Panc1 (cell line): ENCODE results near the gene USP12. TPM values are rescaled to one million over a fixed set of nuclear protein-coding genes. Genes with fewer than 3 reads are reported as not detected.

Experiments
- ATAC-seq: fragments of 200-7000 bp; cut with Tn5 transposase; 2 replicates; pipeline ENCODE4 v1.9.1; 2020; ENCODE audit warnings: mild to moderate bottlenecking, moderate library complexity
- BruUV-seq: library from RNA; stranded (reverse); fragments of 400-500 nt; replicated peaks from 2 replicates; lab custom pipeline; 2021; lab: Mats Ljungman, UMichigan
- CTCF ChIA-PET: fragments of 300-600 bp; sonication (Branson Sonifier 250); formaldehyde crosslinking; loops from one replicate; lab custom pipeline; 2022; ENCODE audit warnings: antibody characterized with exemption; lab: Charles Lee
- POLR2A ChIA-PET: fragments of 300-600 bp; sonication (Branson Sonifier 250); formaldehyde crosslinking; loops from one replicate; lab custom pipeline; 2022; ENCODE audit warnings: antibody characterized with exemption; lab: Charles Lee
- DNase-seq: peaks from one replicate; pipeline ENCODE4 v3.0.0-alpha.2; 2010; ENCODE audit warnings: low read depth, low spot score
- H3K27ac ChIP-seq: 2 replicates; pipeline ENCODE4 v1.5.1; 2011; ENCODE audit warnings: mild to moderate bottlenecking, low read length, inconsistent platforms
- H3K27me3 ChIP-seq: fragments of 200-500 bp; sonication (Bioruptor generic); 2 replicates; pipeline ENCODE4 v1.6.0; 2014; ENCODE audit warnings: low read length, inconsistent platforms; ENCODE audit not compliant: control insufficient read depth, insufficient read depth
- H3K36me3 ChIP-seq: fragments of 200-500 bp; sonication (Bioruptor generic); 2 replicates; pipeline ENCODE4 v1.5.1; 2014; ENCODE audit warnings: inconsistent platforms, mild to moderate bottlenecking, low read length, moderate library complexity; ENCODE audit not compliant: control insufficient read depth, insufficient read depth
- H3K4me1 ChIP-seq: 2 replicates; pipeline ENCODE4 v1.5.1; 2011; ENCODE audit warnings: inconsistent platforms, mild to moderate bottlenecking, low read length, moderate library complexity; ENCODE audit not compliant: control insufficient read depth, insufficient read depth
- H3K4me3 ChIP-seq, 2 experiments: 2 replicates each; pipeline ENCODE4 v1.5.1; 2011 to 2012; ENCODE audit warnings: low read depth in 2 of 2, low read length in 2 of 2, mild to moderate bottlenecking in 2 of 2, inconsistent platforms in 1 of 2, moderate library complexity in 1 of 2
- H3K9me3 ChIP-seq: fragments of 200-500 bp; sonication (Bioruptor generic); 2 replicates; pipeline ENCODE4 v1.5.1; 2014; ENCODE audit warnings: low read depth, mild to moderate bottlenecking, inconsistent platforms, low read length, moderate library complexity; ENCODE audit not compliant: control insufficient read depth, insufficient read depth
- POLR2AphosphoS5 ChIP-seq: IDR thresholded peaks from 2 replicates; pipeline ENCODE4 v1.6.1; 2012; ENCODE audit warnings: mild to moderate bottlenecking, low read depth, low read length, moderate library complexity
- SIN3A ChIP-seq: IDR thresholded peaks from 2 replicates; pipeline ENCODE4 v1.6.1; 2012; ENCODE audit warnings: low read depth, mild to moderate bottlenecking, low read length, moderate library complexity, borderline replicate concordance; ENCODE audit not compliant: insufficient read depth
- TCF7L2 ChIP-seq: IDR thresholded peaks from 2 replicates; pipeline ENCODE4 v1.6.1; 2011; ENCODE audit warnings: mild to moderate bottlenecking, low read depth, low read length, inconsistent platforms
- in situ Hi-C: cut with HindIII; loops from 2 replicates; pipeline ENCODE4 v1.10.0; 2016; ENCODE audit warnings: low sequenced_read_pairs, low pct_unique_long_range_greater_than_20kb
- intact Hi-C: fragments of 100-400 bp; cut with micrococcal nuclease; formaldehyde crosslinking; loops from one replicate; pipeline ENCODE4 v1.10.0; 2022; ENCODE audit not compliant: unreplicated experiment
- total RNA-seq: library from RNA; stranded (reverse); gene quantifications from one replicate; pipeline ENCODE4 v1.2.1, GENCODE V29; 2021; ENCODE audit not compliant: unreplicated experiment
- TF ChIP-seq, protein P1 (sequence below), 2 experiments: IDR thresholded peaks; 2 replicates each; pipeline ENCODE4 v1.6.1; 2011 to 2012; ENCODE audit warnings: low read depth in 2 of 2, control low read depth in 1 of 2, low read length in 1 of 2, mild to moderate bottlenecking in 1 of 2, moderate library complexity in 1 of 2; ENCODE audit not compliant: insufficient read depth in 1 of 2
- TF ChIP-seq, protein P2 (sequence below): fragments of 450-650 bp; IDR thresholded peaks from 2 replicates; pipeline ENCODE4 v1.5.1; 2017; ENCODE audit warnings: mild to moderate bottlenecking

Gene USP12
- total RNA-seq, 1 experiment from 2014 or later = 82.0 TPM

DNA sequence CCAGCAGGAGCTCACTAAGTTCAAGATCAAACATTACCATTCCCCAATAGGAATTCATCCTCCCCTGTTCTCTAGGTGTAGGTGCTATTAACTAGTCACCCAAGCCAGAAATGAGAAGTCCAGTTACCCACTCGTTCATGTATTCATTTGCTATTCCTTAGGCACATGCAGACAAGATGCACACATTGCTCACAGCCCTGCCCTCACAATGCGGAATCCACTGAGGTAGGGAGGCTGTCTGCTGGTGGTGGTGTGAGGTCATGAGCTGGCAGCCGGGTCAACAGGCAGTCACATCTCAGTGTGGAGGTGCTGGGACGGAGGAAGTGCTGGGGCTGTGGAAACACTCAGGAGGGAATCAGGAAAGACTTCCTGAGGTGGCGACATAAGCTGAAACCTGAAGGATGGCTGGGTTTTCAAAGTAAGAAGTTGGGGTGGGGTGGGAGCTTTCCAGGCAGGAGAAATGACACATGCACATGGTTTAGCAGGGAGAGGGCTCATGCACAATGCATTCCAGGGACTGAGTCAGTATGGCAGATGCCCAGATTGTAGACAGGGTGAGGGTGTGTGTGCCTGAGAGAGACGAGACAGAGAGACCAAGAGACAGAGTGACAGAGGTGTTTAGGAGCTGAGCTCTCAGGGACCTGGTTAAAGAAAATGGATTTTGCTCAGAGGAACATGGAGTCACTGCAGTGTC is 117.6 kb downstream of the USP12 start:
- BruUV-seq = no TSS peak
- ATAC-seq (peak; percentile 76), DNase-seq (no peak)
- in situ Hi-C loops = no loop called here
- intact Hi-C loops = no loop called here
- H3K4me1 ChIP-seq = peaks cover 29% of the 10 kb centered on the region
- ChIA-PET CTCF (interaction anchor here (0.5 kb wide), 1 partner anchor 285 kb away, joined by 7 read pairs; no protein-coding TSS in a partner anchor), POLR2A (no interaction called here)
- H3K36me3 ChIP-seq = no peaks in the 10 kb centered on the region
- no peak overlapping the region for H3K4me3 ChIP-seq
- no peaks in the 10 kb centered on the region for H3K27me3 ChIP-seq
- no peaks in the 10 kb centered on the region for H3K9me3 ChIP-seq
- peak overlapping the region; percentile 81 for H3K27ac ChIP-seq
- TF ChIP-seq, protein P1, sequence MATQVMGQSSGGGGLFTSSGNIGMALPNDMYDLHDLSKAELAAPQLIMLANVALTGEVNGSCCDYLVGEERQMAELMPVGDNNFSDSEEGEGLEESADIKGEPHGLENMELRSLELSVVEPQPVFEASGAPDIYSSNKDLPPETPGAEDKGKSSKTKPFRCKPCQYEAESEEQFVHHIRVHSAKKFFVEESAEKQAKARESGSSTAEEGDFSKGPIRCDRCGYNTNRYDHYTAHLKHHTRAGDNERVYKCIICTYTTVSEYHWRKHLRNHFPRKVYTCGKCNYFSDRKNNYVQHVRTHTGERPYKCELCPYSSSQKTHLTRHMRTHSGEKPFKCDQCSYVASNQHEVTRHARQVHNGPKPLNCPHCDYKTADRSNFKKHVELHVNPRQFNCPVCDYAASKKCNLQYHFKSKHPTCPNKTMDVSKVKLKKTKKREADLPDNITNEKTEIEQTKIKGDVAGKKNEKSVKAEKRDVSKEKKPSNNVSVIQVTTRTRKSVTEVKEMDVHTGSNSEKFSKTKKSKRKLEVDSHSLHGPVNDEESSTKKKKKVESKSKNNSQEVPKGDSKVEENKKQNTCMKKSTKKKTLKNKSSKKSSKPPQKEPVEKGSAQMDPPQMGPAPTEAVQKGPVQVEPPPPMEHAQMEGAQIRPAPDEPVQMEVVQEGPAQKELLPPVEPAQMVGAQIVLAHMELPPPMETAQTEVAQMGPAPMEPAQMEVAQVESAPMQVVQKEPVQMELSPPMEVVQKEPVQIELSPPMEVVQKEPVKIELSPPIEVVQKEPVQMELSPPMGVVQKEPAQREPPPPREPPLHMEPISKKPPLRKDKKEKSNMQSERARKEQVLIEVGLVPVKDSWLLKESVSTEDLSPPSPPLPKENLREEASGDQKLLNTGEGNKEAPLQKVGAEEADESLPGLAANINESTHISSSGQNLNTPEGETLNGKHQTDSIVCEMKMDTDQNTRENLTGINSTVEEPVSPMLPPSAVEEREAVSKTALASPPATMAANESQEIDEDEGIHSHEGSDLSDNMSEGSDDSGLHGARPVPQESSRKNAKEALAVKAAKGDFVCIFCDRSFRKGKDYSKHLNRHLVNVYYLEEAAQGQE (IDR thresholded peaks at IDR 0.05; ENCODE audit: insufficient read depth in 1 of 2, low read depth in 2 of 2, low read length in 1 of 2) = no peak
- no peak for TF ChIP-seq POLR2AphosphoS5
- TF ChIP-seq TCF7L2 = no peak
- TF ChIP-seq, protein P2, sequence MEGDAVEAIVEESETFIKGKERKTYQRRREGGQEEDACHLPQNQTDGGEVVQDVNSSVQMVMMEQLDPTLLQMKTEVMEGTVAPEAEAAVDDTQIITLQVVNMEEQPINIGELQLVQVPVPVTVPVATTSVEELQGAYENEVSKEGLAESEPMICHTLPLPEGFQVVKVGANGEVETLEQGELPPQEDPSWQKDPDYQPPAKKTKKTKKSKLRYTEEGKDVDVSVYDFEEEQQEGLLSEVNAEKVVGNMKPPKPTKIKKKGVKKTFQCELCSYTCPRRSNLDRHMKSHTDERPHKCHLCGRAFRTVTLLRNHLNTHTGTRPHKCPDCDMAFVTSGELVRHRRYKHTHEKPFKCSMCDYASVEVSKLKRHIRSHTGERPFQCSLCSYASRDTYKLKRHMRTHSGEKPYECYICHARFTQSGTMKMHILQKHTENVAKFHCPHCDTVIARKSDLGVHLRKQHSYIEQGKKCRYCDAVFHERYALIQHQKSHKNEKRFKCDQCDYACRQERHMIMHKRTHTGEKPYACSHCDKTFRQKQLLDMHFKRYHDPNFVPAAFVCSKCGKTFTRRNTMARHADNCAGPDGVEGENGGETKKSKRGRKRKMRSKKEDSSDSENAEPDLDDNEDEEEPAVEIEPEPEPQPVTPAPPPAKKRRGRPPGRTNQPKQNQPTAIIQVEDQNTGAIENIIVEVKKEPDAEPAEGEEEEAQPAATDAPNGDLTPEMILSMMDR = no peak
- TF ChIP-seq SIN3A = no peak

DNA sequence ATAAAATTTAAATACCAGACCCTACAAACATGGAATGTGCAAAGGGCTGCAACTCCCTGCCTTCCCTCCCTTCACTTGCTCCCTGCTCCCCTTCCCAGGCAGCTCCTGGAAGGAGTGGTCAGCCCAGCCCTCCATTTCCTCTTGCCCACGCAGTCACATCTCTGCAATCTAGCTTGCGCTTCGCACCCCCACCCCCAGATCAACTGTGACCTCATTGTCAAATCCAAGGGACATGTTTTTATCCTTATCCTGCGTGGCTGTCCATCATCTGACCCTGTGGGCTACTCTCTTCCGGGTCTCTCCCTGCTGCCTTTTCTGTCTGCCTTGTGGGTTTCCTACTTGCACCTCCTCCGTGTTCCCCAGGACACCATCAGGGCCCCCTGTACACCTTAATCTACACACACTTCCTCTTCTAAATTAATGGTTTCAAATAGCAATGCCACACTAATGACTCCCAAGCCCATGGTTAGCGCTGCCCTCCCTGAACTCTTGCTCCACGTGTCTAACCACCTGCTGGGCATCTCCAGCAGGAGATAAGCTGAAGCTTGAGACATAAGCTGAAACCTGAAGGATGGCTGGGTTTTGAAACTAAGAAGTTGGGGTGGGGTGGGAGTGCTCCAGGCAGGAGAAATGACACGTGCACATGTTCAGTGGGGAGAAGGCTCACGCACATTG is 118.3 kb downstream of the USP12 start:
- peak overlapping the region; percentile 81 for H3K27ac ChIP-seq

More for the DNA sequence above, 118.3 kb downstream of the USP12 start:
- H3K4me3 ChIP-seq = no peak overlapping the region
- POLR2A ChIA-PET = no interaction called here
- in situ Hi-C loops = no loop called here
- intact Hi-C loops = no loop called here
- CTCF ChIA-PET = interaction anchor here (0.5 kb wide), 1 partner anchor 286 kb away, joined by 7 read pairs; no protein-coding TSS in a partner anchor
- no peaks in the 10 kb centered on the region for H3K27me3 ChIP-seq
- H3K4me1 ChIP-seq = peaks cover 27% of the 10 kb centered on the region
- BruUV-seq = no TSS peak
- TF ChIP-seq, protein P1 (IDR thresholded peaks at IDR 0.05; ENCODE audit: insufficient read depth in 1 of 2, low read depth in 2 of 2, low read length in 1 of 2) = no peak
- TF ChIP-seq, protein P2 = no peak
- TF ChIP-seq POLR2AphosphoS5 (no peak; the same call in 1 of the 2 replicates), SIN3A (no peak), TCF7L2 (no peak)
- no peaks in the 10 kb centered on the region for H3K36me3 ChIP-seq
- H3K9me3 ChIP-seq = no peaks in the 10 kb centered on the region
- DNase-seq = no peak
- peak; percentile 6; the same call in 1 of the 2 replicates for ATAC-seq
